HG03139 (cell line): ENCODE measurements around the gene TPRG1L.
A peak's percentile ranks its signal among the peaks of the same experiment; 100 is the strongest.

Source experiments
- ATAC-seq: cut with Tn5 transposase; IDR thresholded peaks from one replicate; pipeline ENCODE4 v1.9.1; 2021; ENCODE audit not compliant: unreplicated experiment

TPRG1L gene

DNA sequence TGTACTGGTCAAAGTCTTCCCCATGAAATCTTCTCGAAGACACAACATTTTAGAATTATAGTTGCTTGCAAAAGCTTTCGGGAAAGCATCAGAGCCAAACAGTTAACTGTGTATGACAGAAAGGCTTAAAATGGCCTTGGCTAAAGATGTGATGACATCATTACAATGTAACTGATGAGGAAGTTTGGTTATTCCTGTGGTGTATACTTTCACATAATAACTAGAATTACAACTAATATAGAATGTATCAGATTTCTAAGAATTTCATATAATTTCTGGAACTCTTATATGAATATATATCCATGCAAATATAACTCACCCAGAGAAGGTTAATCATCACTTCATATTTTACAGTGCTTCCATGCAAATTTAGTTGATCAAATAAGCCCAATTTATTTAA lies 35.9 kb downstream of the TPRG1L start:
- ATAC-seq: no peak

DNA sequence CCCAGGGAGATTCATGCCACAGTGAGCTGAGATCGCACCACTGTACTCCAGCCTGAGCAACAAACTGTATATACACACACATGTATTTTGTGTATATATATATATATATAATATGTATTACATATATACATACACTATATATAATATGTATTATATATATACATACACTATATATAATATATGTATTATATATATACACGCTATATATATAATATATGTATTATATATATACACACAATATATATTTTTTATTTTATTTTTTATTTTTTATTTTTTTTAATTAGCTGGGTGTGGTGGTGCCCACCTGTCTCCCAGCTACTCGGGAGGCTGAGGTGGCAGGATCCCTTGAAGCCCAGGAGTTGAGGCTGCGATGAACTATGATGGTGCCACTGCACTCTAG lies 36.8 kb downstream of the TPRG1L start:
- ATAC-seq: no peak

DNA sequence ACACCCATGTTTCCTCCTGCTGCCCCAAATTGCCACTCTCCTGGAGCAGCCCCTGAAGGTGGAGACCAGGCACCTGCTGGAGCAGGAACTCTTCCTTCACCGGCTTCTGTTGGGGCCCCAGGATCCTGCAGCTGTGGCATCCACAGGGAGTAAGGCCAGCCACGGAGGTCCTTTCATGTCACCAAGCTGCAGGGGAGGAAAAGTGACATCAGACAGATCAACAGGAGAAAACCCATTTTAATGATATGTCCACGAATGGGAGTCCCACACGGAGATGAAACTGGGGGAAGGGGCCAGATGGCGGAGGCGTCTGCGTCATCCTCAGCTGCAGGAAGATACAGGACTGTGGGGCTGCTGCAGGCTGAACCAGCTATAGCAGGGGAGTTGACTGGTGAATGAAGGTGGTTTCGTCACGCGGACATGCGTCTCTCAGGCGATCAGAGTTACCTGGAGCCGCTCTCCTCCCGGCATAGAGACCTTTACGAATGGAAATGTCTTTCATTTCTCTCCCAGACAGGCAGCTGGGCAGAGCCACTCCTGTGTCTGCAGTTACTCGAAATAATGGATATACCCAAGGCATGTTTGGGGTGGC lies 37.4 kb downstream of the TPRG1L start:
- no peak for ATAC-seq

DNA sequence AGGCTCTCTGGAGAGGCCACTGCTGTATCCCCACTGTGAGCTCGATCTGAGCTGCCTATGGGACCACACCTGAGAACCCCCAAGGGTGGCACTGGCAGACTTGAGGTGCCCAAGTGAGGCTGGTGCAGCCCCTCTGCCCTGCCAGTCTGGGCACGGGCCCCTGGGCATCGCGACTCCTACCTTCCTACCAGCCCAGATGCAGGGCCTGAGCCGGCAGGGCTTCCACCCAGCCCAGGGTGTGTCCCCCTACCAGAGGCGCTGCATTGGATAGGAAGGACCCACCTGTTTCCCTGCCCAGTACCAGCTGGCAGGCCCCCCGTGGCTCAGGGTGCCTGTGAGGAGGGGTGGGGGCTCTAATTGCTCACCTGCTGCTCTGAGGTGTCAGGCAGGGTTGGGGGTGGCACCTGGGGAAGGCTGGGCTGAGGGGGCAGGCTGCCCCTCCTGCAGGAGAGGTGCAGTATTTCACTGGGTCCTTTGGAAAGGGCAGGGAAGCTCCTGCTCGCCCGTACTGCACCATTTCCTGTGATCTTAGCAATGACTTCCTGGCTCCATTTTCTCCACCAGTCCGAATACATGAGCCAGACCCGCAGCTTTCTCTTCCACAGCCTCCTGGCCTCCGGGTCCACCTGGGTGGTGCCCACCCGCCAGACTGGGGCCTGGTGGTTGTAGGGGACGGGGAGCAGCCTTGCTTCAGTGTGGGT lies 39.3 kb downstream of the TPRG1L start:
- no peak for ATAC-seq

DNA sequence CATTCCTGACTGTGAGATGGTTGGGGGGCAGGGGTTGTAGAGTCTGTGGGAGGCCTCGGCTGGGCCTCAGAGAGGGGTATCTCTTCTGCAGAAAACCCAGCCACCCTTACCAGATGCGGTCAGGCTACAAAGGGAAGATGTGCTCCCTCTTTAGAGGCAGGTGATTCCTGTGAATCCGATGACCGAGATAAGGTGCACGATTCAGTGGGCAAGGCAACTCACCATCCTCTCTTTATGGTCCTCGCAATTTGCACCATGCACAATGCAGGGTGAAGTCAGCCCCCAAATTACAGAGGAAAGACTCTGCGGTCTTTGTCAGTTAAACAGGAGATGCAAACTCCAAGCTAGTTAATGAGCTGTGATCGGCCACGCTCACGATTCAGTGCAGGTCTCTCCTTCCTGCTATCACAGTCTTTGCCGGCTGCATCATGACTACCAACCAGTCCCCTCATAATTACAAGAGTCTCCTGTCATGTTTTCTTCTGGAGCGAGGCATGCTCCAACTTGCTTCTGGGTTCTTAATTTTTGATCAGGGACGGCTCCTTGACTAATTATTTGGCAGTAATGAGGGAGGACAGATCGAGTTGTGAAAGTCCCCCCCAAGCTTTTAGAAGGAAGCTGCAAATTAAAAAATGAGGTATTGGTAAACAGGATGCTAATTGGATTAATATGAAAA lies 40.0 kb downstream of the TPRG1L start:
- no peak for ATAC-seq

DNA sequence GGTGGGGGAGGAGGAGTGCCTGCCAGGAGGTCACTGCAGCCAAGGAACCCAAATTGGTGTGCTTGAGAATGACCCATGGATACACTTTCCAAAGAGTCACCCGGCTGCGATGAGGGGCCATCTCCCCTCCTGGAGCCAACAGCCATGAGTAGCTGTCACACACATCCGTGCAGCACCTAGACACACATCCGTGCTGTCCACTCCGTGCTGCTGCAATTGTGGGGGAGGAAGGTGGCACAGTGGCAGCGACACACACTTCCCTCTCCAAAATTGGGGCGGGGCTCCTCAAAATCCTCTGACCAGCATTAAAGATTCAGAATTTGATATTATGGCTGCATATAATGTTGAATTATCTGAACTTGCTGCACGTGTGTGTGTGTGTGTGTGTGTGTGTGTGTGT lies 43.3 kb downstream of the TPRG1L start:
- ATAC-seq: no peak

DNA sequence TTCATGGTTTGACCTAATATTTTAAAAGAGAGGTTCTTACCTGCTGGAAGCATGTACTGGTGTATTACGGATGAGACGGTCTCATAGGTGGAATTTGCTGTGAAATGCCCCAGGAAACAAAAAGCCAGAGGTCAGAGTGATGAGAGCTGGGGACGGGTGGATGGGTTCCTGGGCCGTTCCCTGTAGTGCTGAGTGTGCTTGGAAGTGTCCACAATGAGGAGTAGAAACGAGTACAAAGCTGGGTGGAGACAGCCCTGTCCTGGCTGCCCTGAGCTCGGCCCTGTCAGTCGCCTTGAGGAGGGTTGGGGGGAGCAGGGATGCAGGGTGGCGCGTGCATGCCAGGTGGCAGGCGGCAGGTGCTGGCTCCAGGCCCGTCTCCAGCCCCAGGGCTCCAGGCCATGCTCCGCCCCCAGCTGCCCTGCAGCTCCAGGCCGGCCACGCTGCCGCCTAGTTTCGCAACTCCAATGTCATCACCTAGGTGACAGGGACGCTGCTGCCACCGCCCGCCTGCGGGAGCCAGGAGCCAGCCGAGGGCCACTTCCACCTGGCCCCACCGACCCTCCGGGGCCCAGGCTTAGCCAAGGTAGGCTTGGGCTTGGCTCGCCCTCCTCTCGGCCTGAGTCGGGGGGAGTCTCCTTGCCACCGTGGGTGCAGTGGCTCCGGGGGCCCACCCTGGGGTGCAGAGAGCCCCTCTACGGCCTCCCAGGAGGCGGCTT lies 43.9 kb downstream of the TPRG1L start:
- ATAC-seq: no peak

DNA sequence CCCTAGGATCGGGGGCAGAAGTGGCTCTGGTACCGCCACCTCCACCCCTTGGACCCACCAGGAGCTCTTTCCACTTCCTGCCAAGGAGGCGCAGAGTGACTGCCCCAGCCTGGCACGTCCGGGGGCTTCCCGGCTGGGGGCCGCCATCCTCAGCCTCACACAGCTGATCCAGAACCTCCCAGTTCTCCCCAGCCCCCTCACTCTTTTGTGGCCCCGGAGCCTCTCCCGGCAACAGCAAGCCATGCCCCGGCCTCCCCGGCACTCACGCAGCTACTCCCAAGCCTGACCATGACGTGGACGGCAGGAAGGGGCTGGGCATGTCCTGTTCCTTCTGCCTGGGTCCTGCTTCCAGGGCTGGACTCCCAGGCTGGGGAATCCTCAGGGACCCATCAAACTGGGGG lies 44.6 kb downstream of the TPRG1L start:
- ATAC-seq: no peak

DNA sequence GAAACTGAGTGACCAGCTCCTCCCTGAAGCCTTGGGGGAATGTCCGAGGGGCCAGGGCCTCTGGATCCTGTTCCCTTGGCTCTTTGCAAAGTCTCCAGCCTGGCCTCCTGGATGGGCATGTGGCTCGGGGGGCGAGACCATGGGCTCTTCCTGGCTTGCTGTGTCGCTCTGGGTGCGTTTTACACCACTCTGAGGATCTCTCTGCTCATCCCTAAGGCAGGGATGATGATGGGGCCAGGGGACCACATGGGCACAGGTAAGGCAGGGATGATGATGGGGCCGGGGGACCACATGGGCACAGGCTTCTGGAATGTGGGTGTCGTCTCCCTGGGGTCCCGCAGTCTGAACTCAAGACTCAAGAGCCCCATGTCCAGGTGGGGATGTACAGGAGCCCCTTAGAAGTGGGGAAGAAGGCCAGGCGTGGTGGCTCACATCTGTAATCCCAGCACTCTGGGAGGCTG lies 45.2 kb downstream of the TPRG1L start:
- ATAC-seq: no peak

DNA sequence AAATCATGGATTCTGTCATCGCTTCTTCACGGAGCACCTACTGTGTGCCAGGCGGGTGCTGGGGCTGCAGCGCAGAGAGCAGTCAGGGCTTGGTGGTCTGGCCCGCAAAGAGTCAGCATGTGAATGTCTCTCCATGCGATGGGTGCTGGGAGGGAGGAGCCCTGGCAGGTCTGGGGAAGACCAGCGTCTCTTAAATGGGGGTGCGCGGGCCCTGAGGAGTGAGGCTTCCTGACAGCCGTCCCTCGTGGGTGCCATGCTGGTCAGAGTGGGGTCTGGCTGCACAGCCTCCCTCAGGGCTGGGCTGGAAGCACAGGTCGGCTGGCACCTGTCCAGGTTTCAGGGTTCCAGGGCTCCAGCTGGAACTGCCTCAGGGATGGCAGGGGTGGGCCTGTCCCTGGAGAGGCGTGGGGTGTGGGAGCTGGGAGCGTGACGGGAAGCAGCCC lies 46.0 kb downstream of the TPRG1L start:
- ATAC-seq: no peak

DNA sequence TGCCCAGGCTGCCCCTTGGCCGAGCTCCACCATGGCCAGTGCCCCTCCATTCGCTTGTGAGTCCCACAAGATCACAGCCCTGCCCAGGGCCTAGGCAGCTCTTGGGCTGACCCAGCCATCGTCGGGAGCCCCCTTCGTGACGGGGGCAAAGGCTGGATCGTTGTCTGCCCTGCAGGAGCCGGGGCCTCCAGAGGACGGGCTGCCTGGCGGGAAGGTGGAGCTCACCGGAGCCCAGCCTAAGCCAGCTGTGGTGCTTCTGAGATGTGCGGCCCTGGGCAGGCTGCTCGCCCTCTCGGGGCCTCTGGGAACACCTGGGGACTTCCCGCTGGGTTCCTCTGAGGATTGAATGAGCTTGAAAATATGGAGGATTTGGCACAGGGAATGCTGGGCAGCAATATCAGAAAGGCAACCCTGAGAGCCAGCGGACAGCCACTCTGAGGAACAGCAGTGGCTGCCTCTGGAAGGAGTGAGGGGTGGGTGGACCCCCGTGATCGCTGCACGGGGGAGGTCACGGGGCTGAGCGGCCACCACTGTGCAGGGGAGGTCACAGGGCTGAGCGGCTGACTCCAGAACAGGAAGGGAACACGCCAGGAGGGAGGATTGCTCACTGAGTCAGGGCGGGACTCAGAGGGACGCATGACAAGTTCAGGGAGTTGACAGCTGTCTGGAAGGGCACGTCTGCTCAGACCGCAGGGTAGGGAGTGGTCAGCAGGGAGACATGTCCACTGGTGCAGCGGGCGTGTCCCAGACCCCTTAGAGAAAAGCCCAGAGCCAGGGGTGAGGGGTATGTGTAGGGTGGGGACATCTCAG lies 46.8 kb downstream of the TPRG1L start:
- no peak for ATAC-seq

DNA sequence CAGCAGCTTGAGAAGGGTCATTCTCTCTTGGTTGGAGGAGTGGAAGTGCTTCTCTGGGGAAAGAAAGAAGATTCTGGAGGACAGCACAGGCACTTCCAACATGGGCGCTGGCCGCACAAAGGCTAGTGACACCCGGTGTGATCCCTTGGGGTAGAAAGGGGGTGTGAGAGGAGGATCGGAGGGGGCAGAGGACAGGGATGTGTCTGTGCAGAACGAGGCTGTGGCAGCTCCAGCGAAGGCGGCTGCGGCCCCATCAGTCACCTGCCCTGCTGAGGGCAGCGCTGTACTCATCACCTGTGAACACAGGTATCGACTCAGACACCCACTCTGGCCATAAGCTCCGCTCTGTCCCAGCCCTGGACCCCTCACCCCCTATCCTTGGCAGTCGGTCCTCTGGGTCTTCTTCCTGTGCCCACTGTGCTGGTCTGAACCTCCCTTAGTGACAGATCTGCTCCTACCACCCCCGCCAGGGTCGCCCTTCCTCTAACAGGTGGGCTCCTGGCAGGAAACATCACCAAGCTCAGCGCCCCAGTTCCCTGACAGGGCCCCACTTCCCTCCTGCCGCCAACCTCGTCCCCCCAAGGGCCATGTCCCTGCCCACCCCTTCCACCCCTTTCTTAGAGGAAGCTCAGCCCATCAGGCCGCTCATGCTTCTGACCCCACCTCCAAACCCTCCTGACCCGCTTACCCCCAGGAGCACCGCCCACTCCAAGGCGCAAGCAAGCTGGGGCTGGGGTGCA lies 47.6 kb downstream of the TPRG1L start:
- ATAC-seq: no peak

DNA sequence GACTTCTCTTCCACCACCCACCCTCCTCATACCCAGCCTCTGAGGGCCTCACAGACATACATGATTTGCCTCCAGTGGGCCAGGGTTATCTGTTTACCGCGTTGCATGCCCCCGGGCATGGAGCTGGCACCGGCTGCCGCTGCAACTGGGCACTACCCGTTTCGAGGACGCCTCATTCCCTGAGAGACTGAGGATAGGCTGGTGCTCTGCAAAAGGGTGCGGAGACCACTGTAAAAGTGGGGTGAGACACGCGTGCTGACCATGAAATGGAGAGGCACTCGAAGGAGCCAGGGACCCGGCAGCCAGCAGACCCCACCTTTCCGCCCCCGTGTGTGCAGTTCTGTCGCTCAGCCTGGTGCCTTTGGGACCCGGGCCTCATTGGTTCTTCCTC lies 48.2 kb downstream of the TPRG1L start:
- ATAC-seq: no peak

DNA sequence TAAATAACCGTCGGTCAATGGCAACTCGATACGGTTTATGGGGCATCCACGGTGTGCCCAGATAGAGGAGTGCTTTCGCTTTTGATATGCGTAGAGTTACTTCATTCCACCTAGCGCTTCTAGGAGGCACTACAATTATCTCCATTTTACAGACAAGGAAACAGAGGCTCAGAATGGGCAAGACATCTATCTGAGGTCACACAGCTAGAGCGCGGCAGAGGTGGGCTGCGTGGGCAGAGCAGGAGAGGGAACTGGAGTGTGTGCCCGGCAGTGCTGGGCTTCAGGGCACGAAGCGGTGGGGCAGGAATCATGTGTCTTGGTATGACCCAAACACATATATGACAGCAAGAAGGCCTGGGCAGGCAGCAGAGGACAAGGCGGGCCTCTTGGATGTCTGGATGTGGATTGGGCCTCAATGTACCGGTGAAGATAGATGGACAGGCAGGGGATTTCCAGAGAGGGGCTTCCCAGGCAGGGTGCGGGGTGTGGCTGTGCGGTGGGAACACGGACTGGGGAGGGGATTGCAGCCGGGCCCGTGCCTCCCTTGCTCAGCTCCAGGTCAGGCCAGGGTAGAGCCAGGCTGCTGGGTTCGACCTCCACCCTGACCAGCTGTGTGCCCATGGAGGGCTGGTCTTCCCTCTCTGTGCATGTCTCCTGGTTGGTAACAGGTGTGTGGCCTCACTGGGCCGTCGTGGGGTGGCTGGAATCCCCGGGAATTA lies 48.7 kb downstream of the TPRG1L start:
- no peak for ATAC-seq

DNA sequence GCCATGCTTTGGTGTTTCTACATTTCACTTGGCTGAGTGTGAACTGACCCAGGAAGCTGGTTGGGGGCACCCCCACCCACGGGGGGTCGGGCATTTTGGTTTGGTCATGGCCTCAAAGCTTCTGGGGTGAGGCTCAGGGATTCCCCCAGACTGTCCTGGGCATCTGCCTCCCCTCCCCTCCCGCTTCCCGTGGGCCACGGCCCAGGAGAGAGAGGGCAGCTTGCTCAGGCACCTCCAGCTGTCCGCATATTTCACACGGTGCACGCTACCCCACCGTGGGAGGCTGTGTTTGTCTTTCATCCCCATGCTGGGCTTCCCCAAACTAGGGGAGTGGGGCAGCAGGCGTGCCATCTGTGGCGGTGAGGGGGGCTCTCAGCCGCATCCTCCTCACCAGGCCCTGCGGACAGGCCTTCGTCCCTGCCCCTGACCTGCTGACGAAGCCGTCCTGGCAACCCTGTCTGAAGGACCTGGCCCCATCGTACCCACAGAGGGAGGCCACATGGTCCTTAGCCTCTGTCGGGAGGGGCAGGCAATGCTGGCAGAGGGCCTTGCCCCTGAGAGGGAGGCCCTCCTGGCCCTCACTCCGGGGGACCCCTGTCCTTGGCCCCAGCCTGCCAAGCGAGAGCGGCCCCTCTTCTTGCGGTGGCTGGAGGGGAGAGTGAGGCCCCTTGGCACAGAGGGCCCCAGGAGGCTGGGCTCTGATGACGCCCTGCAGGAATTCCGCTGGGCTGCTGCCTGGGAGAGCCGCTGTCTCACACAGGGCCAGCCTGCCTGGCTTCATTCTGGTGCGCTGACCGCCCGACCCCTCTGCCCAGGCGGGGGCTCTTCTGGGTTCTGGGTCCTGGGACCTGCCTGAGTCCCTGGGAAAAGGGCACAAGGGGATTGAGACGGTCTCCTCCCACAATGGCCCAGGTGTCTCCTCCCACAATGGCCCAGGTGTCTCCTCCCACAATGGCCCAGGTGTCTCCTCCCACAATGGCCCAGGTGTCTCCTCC lies 49.6 kb downstream of the TPRG1L start:
- no peak for ATAC-seq

DNA sequence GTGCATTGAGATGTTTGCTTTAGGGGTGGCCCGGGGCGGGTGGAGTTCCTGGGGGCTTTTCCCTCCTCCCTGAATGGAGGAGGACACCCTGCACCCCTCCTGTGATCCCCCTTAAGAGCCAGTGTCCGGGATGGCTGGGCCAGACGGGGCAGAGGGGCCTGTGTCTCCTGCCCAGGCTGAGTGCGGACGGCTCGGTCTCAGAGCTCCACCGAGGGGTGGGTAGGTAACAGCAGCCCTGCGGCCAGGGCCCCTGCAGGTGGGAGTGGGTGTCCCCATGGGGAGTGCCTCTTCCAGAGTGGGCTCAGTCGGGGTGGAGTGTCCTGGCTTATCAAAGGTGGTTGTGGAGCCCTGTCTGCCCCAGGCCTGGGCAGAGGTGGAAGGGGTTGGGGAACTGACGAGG lies 50.6 kb downstream of the TPRG1L start:
- ATAC-seq: no peak

DNA sequence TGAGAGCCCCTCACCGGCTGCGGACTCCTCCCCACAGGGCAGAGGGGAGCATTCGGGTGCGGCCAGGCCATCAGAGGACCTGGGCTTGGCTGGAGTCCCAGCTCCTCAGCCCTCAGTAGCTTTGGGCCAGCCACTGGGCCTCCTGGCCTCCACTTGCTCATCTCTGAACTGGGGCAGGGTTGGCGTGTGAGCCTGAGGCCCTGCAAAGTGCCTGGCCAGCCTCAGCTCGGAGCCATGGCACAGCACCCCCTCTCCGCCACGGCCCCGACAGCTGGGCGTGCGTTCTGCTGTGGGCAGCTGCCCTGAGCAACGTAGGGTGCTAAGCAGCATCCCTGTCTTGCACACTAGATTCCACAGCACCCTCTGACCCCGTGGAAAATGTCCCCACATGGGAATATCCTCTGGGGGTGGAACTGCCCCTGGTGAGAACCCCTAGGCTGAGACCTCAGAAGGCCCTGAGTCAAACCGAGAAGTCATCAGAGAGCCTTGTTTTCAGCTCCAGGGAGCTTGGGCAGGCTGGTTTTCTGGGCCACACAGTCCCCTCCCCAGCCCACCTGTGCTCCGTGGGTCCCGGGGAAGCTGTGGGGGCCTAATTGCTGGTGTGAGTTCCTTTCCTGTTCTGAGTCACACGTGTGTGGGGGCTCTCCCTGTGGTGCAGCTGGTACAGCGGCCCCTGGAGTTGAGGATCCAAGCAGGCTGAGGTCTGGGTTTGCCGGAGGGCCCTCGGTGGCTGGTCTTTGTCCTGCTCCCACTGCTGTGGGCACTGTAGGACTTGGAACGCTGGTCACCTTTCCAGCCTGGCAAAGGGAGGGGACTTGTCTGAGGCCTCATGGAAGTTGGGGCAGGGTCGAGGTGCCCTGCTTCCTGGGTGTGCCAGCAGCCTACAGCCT lies 52.0 kb downstream of the TPRG1L start:
- peak; percentile 71 for ATAC-seq
